GM10248 (cell line): ENCODE measurements around the gene TOR1AIP1.

ENCODE experiments used
- CTCF ChIA-PET: fragments of 300-600 bp; sonication (Branson Sonifier 250); formaldehyde crosslinking; extraction: SDS; loops from one replicate; lab custom pipeline; 2021; ENCODE audit warnings: antibody characterized with exemption; lab: Yijun Ruan, JAX
- POLR2A ChIA-PET: fragments of 350-650 bp; sonication (Branson Sonifier 250); formaldehyde crosslinking; extraction: SDS; loops from one replicate; lab custom pipeline; 2020; ENCODE audit warnings: antibody characterized with exemption; lab: Yijun Ruan, JAX
- DNase-seq: peaks from one replicate; pipeline ENCODE4 v3.0.0; 2012; ENCODE audit errors: extremely low spot score
- TF ChIP-seq, protein P1 (sequence below): IDR thresholded peaks from 2 replicates; pipeline ENCODE4 v1.5.1; 2012; ENCODE audit warnings: mild to moderate bottlenecking, low read depth; ENCODE audit errors: extremely low read depth, missing control alignments, control extremely low read depth

The TOR1AIP1 gene

DNA sequence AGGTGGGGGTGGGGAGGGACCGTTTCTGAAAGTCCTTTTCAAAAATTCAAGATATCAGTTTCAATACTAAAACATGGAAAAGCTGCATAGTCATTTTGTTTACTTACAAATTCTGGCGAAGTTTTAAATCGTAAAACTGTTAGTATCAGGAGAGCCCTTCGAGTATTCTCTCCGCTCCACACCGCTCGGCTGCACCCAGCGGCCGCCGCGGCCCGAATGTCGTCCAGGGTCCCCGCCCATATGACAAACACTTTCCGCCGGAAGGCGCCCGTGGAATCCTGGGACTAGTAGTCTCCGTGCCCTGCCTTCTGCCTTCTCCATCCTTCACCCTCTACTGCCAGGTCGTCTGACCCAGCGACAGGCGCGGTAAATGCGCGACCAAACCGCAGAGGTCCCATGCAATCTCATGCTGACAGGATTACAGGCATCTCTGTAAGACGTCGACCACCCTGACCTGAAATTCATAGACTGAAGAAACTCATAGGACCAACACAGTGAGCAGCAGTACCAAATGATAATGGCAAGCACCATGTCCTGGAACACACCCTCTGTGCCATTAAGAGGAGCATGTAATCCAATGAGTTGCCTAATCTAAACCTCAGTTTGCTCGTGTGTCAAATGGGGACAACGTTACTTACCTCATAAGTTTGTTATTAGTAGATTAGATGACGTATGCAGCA lies 4.4 kb upstream of the TOR1AIP1 start, which contains the start of gene TOR1AIP2:
TSS of gene TOR1AIP2 (minus strand) at position 218 of the 680 bp plus-strand sequence. CDS start 25,138 bp downstream, outside the sequence.
- peak; percentile 85 for DNase-seq
- POLR2A ChIA-PET: interaction anchor here (0.6 kb wide), 1 partner anchor 10 kb away, joined by 3 read pairs; no protein-coding TSS in a partner anchor
- CTCF ChIA-PET: interaction anchor here (4.7 kb wide), 1 partner anchor 10 kb away, joined by 32 read pairs; no protein-coding TSS in a partner anchor
- TF ChIP-seq, protein P1, sequence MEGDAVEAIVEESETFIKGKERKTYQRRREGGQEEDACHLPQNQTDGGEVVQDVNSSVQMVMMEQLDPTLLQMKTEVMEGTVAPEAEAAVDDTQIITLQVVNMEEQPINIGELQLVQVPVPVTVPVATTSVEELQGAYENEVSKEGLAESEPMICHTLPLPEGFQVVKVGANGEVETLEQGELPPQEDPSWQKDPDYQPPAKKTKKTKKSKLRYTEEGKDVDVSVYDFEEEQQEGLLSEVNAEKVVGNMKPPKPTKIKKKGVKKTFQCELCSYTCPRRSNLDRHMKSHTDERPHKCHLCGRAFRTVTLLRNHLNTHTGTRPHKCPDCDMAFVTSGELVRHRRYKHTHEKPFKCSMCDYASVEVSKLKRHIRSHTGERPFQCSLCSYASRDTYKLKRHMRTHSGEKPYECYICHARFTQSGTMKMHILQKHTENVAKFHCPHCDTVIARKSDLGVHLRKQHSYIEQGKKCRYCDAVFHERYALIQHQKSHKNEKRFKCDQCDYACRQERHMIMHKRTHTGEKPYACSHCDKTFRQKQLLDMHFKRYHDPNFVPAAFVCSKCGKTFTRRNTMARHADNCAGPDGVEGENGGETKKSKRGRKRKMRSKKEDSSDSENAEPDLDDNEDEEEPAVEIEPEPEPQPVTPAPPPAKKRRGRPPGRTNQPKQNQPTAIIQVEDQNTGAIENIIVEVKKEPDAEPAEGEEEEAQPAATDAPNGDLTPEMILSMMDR: no peak

DNA sequence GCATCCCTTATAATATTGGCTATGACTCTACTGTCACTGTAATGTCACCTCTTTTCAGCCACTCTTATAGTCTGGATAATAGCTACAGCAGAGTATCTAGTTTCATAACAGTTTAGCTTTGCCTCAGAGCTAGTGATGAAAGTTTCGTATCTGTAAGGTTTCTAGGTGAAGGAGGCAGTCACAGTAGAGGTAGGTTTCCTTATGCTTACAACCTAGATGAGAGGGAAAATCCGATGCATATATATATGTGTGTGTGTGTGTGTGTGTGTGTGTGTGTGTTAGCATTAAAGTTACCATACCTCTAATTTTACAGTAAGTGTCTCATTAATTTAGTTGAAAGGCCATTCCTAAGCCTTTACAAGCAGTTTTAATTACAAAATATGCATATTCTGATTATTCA lies 2.3 kb upstream of the TOR1AIP1 start:
- DNase-seq: no peak
- ChIA-PET CTCF (interaction anchor here (1.1 to 4.7 kb wide), 3 partner anchors 12 to 75 kb away, joined by 4 to 32 read pairs (median 4); partner anchors contain the start of gene CEP350), POLR2A (interaction anchor here (0.6 kb wide), 1 partner anchor 139 kb away, joined by 4 read pairs; no protein-coding TSS in a partner anchor)
- TF ChIP-seq, protein P1: no peak

- POLR2A ChIA-PET: interaction anchor here (0.5 kb wide), 1 partner anchor 137 kb away, joined by 4 read pairs; no protein-coding TSS in a partner anchor
- DNase-seq: no peak
- TF ChIP-seq, protein P1: no peak
- CTCF ChIA-PET: interaction anchor here (1.8 to 4.7 kb wide), 3 partner anchors 14 to 36 kb away, joined by 4 to 32 read pairs (median 5); no protein-coding TSS in a partner anchor
Observed at GRCh38 chr1:179881642-179882252, 338 bp upstream of the TOR1AIP1 start.

GRCh38 chr1:179883040-179883744 lies 1.1 kb downstream of the TOR1AIP1 start:
- ChIA-PET CTCF (interaction anchor here (0.7 to 1.8 kb wide), 10 partner anchors 14 to 297 kb away, joined by 3 to 5 read pairs (median 3); no protein-coding TSS in a partner anchor), POLR2A (interaction anchor here (0.6 to 1.6 kb wide), 4 partner anchors 11 to 271 kb away, joined by 3 to 4 read pairs (median 3); no protein-coding TSS in a partner anchor)
- DNase-seq: peak; percentile 16
- TF ChIP-seq, protein P1: no peak

DNA sequence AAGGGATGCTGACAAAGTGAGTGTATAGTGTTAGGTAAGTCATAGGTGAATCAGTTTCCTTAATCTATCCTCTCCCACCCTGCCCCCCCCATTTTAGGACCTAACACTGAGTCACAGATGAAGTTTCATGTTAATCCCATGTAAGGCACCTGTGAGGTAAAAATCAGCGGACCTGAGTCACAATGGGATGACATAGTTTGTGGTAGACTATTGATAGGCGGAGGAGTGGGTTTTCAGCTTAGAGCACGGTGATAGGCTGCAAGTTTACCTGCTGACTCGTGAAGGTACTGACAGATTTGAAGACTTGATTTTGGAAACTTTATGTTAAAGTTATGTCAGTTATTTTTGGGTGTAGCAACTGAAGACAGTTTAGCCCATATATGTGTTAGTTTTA lies 1.7 kb downstream of the TOR1AIP1 start:
- POLR2A ChIA-PET: interaction anchor here (0.6 to 1.6 kb wide), 2 partner anchors 12 to 249 kb away, joined by 4 to 9 read pairs; no protein-coding TSS in a partner anchor
- DNase-seq: peak; percentile 54
- CTCF ChIA-PET: interaction anchor here (0.8 to 1.8 kb wide), 3 partner anchors 18 to 34 kb away, joined by 3 to 5 read pairs (median 4); no protein-coding TSS in a partner anchor
- TF ChIP-seq, protein P1: no peak

- TF ChIP-seq, protein P1: no peak
- CTCF ChIA-PET: interaction anchor here (1.0 to 2.4 kb wide), 5 partner anchors 9 to 108 kb away, joined by 3 to 7 read pairs (median 4); no protein-coding TSS in a partner anchor
- POLR2A ChIA-PET: no interaction called here
- no peak for DNase-seq
Observed at GRCh38 chr1:179888071-179888470, 6.0 kb downstream of the TOR1AIP1 start.
